Stimulated activated naive CD8-positive, alpha-beta T cell treated with anti-CD3 and anti-CD28 coated beads, Interleukin-15, amount 100 ng/mL, for 72 hours (primary cell): Measurements from ENCODE around the gene SYPL1.
"Not testable (repeated sequence)": the region's sequence is repeated elsewhere in the genome, so short reads cannot be mapped to it uniquely, and the experiment has no call there.

ENCODE experiments used
- ATAC-seq: fragments of 150-1000 bp; cut with Tn5 transposase; 2 replicates; pipeline ENCODE4 v1.10.0; 2021; ENCODE audit warnings: mild to moderate bottlenecking, moderate library complexity
- DNase-seq, 2 donors: peaks; one replicate each; pipeline ENCODE4 v3.0.0; 2021 to 2022
- H3K27ac Mint-ChIP-seq, 2 donors: one replicate each; pipeline ENCODE4 v1.8.0; 2022; ENCODE audit warnings: mild to moderate bottlenecking in 2 of 2, mixed read lengths in 2 of 2, moderate library complexity in 2 of 2
- H3K27me3 Mint-ChIP-seq: one replicate; pipeline ENCODE4 v1.8.0; 2022; ENCODE audit warnings: mixed read lengths
- H3K4me1 Mint-ChIP-seq: one replicate; pipeline ENCODE4 v1.8.0; 2022; ENCODE audit warnings: mild to moderate bottlenecking, mixed read lengths
- H3K4me3 Mint-ChIP-seq, 2 donors: one replicate each; pipeline ENCODE4 v1.8.0; 2022; ENCODE audit warnings: mild to moderate bottlenecking in 2 of 2, mixed read lengths in 2 of 2, moderate library complexity in 1 of 2
- H3K9me3 Mint-ChIP-seq, 2 donors: one replicate each; pipeline ENCODE4 v1.8.0; 2022; ENCODE audit warnings: mixed read lengths in 2 of 2

SYPL1 gene

GRCh38 chr7:106112118-106112971 lies at the start of gene SYPL1:
Gene SYPL1 (minus strand): TSS chr7:106112312. CDS start chr7:106112208, 104 bp downstream.
- DNase-seq (peak; percentile 88 to 89), ATAC-seq (peak; percentile 90)
- Mint-ChIP-seq H3K4me3 (peak within 1 kb of the TSS; percentile 88 to 89), H3K27me3 (no peaks in the 10 kb centered on the region), H3K4me1 (peaks cover 64% of the 10 kb centered on the region), H3K9me3 (no peaks in the 10 kb centered on the region), H3K27ac (peak within 1 kb of the TSS; percentile 94 to 95)

DNA sequence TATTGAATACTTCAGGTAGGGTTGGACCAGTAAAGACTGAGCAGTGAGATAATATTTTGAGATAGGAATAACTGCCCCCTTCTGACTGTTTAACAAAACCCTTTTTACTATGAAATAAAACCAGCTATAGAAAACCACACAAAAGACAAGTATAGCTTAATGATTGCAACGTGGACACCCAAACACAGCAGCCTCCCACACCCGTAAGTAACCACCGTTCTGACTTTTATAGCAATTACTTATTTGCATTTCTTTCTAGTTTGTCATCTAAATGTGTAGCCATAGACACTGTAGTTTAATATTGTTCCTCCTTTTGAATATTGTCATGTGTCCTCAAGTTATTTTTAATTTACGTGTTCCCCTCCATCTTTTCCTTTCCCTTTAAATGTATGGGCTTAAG lies 42.9 kb upstream of the SYPL1 start:
- H3K9me3 Mint-ChIP-seq: no peaks in the 10 kb centered on the region
- no peak overlapping the region for H3K4me3 Mint-ChIP-seq
- DNase-seq (no peak), ATAC-seq (no peak)
- peaks cover 17% of the 10 kb centered on the region for H3K4me1 Mint-ChIP-seq
- peaks cover 41% of the 10 kb centered on the region for H3K27me3 Mint-ChIP-seq
- H3K27ac Mint-ChIP-seq: no peak overlapping the region

DNA sequence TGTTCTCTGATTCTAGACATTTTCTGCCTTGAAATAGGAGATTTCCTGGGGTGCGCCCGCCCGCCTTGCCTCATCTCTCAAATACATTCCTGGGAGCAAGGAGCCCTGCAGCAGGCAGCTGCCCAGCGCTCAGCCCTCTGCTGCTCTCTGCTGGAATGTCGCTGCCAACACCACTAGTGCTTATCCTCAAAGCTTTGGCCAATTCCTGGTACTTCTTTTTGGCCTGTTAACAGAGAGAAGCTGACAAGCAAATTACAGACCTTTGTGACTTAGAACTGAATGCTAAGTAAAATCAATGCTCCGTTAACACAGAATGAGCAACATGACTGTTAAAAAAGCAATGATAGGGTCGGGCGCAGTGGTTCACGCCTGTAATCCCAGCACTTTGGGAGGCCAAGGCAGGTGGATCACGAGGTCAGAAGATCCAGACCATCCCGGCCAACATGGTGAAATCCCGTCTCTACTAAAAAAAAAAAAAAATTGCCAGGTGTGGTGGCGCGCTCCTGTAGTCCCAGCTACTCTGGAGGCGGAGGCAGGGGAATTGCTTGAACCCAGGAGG lies 41.9 kb upstream of the SYPL1 start:
- peak; percentile 91 for ATAC-seq
- no peaks in the 10 kb centered on the region for H3K9me3 Mint-ChIP-seq
- no peak overlapping the region for H3K27ac Mint-ChIP-seq
- peaks cover 31% of the 10 kb centered on the region for H3K27me3 Mint-ChIP-seq
- DNase-seq: peak; percentile 68 to 73
- peak overlapping the region in 1 of 2 donors; percentile 64 for H3K4me3 Mint-ChIP-seq
- H3K4me1 Mint-ChIP-seq: peaks cover 17% of the 10 kb centered on the region

GRCh38 chr7:106152313-106152665 lies 40.2 kb upstream of the SYPL1 start:
- no peak for ATAC-seq
- peaks cover 17% of the 10 kb centered on the region for H3K4me1 Mint-ChIP-seq
- no peak overlapping the region for H3K4me3 Mint-ChIP-seq

DNA sequence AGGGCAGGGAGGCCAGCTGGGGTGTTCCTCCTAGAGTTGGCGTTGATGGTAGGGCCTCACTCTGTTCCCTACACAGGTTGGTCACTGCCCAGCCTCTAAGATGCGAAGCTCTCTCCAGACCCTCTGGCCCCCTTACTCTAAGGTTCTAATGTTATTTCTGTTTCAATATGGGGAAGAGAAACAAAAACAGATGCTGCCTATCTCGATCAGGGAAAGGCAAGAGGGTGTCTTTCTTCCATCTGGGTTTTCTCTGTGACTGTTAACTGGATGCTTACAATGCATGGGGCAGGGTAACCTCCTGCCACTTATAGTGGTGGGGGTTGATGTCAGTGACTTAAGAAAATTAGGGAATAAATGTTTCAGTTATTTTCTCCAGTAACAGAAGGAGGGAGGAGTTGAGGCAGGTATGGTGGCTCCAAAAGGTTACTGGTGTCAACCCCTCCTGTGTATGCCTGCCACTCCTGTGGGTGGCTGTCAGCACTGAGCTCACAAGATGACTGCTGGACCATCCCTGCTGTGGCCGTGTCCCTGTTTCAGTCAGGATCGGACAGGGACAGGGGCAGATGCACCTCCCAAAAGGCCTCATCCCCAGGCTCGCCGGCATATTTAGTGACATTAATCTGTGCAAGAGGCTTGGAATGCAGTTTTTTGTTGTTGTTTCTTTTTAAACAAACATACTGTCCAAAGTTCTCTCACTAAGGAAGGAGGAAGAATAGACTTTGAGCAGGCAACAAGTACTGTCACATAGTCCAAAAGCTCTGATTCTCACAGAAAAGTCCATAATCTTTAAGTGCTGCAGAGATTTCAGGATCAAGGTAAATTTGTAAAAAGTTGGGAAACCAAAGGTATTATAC lies 39.6 kb upstream of the SYPL1 start:
- Mint-ChIP-seq H3K27ac (peak overlapping the region in 1 of 2 donors; percentile 16), H3K4me3 (no peak overlapping the region), H3K4me1 (peaks cover 17% of the 10 kb centered on the region), H3K27me3 (peaks cover 16% of the 10 kb centered on the region), H3K9me3 (no peaks in the 10 kb centered on the region)
- ATAC-seq (no peak), DNase-seq (no peak)

More at GRCh38 chr7:106152313-106152665, 40.2 kb upstream of the SYPL1 start:
- H3K9me3 Mint-ChIP-seq: no peaks in the 10 kb centered on the region
- no peak for DNase-seq
- H3K27ac Mint-ChIP-seq: no peak overlapping the region
- peaks cover 22% of the 10 kb centered on the region for H3K27me3 Mint-ChIP-seq

DNA sequence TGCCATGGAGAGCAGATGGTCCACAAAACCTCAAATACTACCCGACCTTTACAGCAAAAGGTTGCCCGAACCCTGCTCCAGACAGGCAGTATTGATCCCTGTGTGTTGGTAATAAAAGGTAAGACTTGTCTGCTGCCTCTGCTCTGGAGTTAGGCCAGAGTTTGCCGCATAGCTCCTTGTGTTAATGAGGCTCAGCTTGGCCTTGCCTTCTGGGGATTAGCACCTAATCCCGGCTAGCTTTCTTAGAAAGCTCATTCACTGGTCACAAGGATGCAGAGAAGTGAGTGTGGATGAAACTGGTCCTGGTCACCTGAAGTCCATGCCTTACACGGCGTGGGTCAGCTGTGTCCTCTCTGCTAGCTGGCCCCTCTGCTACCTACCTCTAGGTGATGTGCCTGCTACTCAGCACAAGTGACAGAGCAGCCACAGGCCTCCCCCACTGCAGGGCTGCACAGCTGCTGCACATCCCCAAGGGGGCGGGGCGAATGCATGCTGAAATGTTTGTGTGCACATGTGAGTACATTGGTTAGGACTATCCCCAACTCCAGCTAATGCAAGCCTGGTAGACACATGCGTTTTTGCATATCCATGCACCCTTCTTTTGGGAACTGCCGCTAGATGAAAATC lies 31.7 kb upstream of the SYPL1 start:
- no peaks in the 10 kb centered on the region for H3K4me1 Mint-ChIP-seq
- no peaks in the 10 kb centered on the region for H3K9me3 Mint-ChIP-seq
- H3K4me3 Mint-ChIP-seq: no peak overlapping the region
- no peak for DNase-seq
- H3K27me3 Mint-ChIP-seq: no peaks in the 10 kb centered on the region
- no peak for ATAC-seq
- H3K27ac Mint-ChIP-seq: no peak overlapping the region

DNA sequence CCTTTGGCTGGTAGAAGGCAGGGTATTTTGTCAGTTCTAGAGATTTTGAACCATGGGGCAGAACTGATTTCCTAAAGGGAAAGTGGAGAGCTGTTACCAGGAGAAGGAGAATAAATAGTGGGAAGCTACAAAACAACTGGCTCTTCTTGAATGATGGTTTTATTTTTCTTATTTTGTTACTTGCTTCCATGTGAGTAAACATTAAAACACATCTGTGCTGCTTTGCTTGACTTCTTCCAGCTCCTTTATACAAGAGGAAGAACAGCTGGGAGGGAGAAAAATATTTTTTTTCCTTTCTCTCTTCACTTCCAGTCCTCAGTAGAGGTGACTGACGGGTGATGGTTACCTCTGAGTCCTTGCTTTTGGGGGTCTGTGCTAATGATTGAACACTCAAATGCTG lies 30.0 kb upstream of the SYPL1 start:
- DNase-seq: no peak
- ATAC-seq: no peak
- H3K4me3 Mint-ChIP-seq: no peak overlapping the region
- no peaks in the 10 kb centered on the region for H3K9me3 Mint-ChIP-seq
- no peaks in the 10 kb centered on the region for H3K4me1 Mint-ChIP-seq
- no peaks in the 10 kb centered on the region for H3K27me3 Mint-ChIP-seq
- no peak overlapping the region for H3K27ac Mint-ChIP-seq

DNA sequence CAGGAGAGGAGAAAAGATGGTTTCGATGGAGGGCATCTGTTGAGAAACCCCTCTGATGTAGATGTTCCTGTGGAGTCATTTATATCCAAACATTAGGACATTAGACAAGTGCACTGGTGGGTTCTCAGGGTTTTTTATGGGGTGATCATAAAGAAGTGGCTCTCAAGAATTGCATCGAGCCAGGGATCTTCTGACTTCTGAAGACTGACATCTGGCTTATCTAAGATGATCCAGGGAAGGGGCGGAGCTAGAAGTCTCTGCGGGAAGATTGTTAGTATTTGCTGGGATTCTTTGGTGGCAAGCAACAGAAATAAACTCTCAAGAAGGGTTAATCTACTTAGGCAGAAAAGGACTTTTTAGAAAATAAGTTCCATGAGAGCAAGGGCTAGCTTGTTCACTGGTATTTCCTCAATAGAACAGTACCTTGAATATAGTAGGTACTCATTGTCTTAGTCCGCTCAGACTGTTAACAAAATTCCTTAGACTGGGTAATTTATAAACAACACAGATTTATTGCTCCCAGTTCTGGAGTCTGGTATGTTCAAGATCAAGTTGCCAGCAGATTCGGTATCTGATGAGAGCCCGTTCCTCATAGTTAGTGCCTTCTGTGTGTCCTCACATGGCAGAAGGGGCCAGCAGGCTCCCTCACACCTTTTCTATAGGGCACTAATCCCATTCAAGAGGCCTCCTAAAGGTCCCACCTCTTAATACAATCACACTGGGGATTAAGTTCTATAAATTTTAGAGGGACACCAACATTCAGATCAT lies 28.5 kb upstream of the SYPL1 start:
- DNase-seq: no peak
- no peak for ATAC-seq
- H3K27ac Mint-ChIP-seq: no peak overlapping the region
- H3K4me1 Mint-ChIP-seq: no peaks in the 10 kb centered on the region
- H3K27me3 Mint-ChIP-seq: no peaks in the 10 kb centered on the region
- H3K9me3 Mint-ChIP-seq: no peaks in the 10 kb centered on the region
- H3K4me3 Mint-ChIP-seq: no peak overlapping the region

DNA sequence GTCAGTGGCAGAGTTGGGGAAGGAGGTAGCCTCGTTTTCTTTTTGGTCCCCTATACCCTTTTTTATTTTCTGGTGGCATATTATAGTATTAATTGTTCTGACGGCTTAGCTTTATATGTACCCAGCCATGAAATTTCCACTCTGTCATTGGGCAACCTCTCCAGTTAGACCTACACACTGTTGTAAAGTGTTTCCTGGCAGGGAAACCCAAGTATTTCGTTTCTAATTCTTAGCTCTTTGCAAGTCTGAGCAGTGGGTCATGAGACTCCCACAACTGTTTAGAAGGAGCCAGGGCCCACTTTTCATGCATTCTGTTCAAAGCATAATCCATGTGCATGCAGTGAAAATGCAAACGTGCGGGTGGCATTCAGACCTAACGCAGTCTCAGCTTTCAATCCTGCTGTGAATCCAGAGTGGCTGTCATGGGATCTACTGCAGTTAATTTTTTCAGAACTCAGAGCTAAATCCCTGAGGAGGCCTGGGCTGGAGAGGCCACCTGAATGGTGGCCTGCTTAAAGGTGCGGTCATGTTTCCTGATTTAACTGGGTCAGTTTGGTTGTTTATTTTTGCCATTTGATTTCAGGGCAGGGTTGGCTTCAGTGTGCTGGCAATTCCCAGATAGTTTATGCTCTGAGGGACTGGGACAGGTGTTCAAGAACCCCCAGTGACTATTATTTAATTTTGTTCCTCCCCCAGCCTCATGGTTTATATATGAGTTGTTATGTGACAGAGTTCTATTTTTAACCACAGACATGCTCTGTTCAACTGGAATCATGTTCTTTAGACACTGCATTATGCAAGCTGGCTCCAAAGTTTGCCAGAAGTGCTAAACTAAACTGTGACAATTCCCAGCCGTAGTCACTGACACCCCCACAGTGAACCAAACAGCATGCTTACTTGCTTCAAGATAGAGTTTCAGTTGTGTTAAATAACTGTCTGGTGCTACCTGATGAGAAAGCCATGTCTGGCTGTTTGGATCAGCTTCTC lies 27.4 kb upstream of the SYPL1 start:
- Mint-ChIP-seq H3K4me1 (no peaks in the 10 kb centered on the region), H3K9me3 (no peaks in the 10 kb centered on the region), H3K27me3 (no peaks in the 10 kb centered on the region), H3K27ac (no peak overlapping the region), H3K4me3 (no peak overlapping the region)
- DNase-seq: no peak
- ATAC-seq: no peak

DNA sequence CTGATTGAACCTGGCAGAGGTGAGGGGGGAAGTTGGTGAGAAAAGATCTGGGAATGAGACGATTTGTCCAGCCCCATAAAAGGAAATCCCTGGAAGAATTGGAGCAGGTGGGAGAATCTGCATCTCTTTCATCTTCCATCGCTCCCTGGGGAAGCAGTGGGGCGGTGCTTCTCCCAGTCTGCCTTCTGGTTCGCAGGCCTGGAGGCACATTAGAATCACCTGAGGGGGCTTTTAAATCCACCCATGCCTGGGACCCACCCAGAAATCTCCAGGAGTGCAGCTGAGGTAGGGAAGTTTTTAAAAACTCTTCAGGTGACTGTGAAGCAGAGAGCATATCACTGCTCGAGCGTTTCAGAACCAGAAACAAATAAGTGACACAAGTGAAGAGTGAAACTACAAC lies 26.7 kb upstream of the SYPL1 start:
- H3K4me3 Mint-ChIP-seq: no peak overlapping the region
- no peak overlapping the region for H3K27ac Mint-ChIP-seq
- no peaks in the 10 kb centered on the region for H3K27me3 Mint-ChIP-seq
- DNase-seq: no peak
- H3K9me3 Mint-ChIP-seq: no peaks in the 10 kb centered on the region
- no peak for ATAC-seq
- H3K4me1 Mint-ChIP-seq: no peaks in the 10 kb centered on the region

DNA sequence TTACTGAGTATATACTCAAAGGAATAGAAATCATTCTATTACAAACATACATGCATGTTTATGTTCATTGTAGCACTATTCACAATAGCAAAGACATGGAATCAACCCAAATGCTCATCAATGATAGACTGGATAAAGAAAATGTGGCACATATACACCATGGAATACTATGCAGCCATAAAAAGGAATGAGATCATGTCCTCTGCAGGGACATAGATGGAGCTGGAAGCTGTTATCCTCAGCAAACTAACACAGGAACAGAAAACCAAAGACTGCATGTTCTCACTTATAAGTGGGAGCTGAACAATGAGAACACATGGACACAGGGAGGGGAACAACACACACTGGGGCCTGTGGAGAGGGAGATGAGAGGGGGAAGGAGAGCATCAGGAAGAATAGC lies 26.1 kb upstream of the SYPL1 start:
- H3K27me3 Mint-ChIP-seq, DNase-seq, H3K4me3 Mint-ChIP-seq, H3K4me1 Mint-ChIP-seq, H3K9me3 Mint-ChIP-seq, H3K27ac Mint-ChIP-seq, ATAC-seq: not testable (repeated sequence)

DNA sequence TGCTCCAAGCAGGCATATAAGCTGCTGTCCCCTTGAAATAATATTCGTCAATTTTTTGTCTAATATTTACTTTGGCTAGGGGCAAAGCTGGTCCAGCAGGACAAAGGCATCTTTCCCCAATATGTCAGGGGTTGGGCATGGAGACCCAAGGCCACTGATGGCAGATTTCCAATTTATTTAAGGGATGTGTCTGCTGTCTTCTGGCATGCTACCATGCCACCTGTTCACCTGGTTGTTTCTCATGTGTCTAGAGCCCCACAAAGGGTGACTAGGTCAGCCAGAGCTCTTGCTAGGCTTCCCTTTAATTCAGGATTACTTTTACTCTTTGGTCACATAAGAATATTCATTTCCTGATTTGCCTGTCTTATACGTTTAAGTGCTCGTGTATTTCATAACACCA lies 22.1 kb upstream of the SYPL1 start:
- Mint-ChIP-seq H3K27ac (no peak overlapping the region), H3K9me3 (no peaks in the 10 kb centered on the region), H3K4me3 (no peak overlapping the region), H3K4me1 (no peaks in the 10 kb centered on the region), H3K27me3 (peaks cover 12% of the 10 kb centered on the region)
- ATAC-seq: no peak
- DNase-seq: no peak

GRCh38 chr7:106129291-106129690 lies 17.2 kb upstream of the SYPL1 start:
- Mint-ChIP-seq H3K27me3 (peaks cover 12% of the 10 kb centered on the region), H3K27ac (no peak overlapping the region), H3K9me3 (no peaks in the 10 kb centered on the region), H3K4me3 (no peak overlapping the region), H3K4me1 (peaks cover 19% of the 10 kb centered on the region)
- DNase-seq (no peak), ATAC-seq (no peak)

DNA sequence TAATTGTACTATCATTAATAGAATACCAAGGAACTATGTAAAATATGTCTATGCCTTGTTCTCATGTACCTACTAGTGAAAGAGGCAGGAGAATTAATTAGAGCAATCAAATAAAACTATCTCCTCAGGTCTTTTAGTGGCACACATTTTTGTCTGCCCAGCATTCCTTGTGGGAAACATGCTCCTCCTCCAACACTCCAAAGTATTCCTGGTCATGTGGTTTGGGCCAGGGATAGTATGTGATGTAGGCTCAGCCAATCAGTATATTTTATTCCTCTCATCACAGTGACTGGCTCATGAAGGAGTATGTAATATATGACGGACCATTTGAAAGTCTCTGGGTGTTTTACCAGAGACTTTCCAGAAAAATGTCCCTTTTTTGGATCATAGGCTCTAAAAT lies 16.7 kb upstream of the SYPL1 start:
- no peak overlapping the region for H3K27ac Mint-ChIP-seq
- ATAC-seq (no peak), DNase-seq (no peak)
- H3K9me3 Mint-ChIP-seq: no peaks in the 10 kb centered on the region
- peaks cover 19% of the 10 kb centered on the region for H3K4me1 Mint-ChIP-seq
- no peak overlapping the region for H3K4me3 Mint-ChIP-seq
- peaks cover 12% of the 10 kb centered on the region for H3K27me3 Mint-ChIP-seq
